HG03565 (cell line): Measurements from ENCODE around the gene PP2D1.
"Not testable (repeated sequence)": the region's sequence is repeated elsewhere in the genome, so short reads cannot be mapped to it uniquely, and the experiment has no call there.

Source experiments
- ATAC-seq: cut with Tn5 transposase; IDR thresholded peaks from one replicate; pipeline ENCODE4 v1.9.1; 2021; ENCODE audit warnings: mild to moderate bottlenecking, moderate library complexity; ENCODE audit not compliant: unreplicated experiment

The PP2D1 gene

DNA sequence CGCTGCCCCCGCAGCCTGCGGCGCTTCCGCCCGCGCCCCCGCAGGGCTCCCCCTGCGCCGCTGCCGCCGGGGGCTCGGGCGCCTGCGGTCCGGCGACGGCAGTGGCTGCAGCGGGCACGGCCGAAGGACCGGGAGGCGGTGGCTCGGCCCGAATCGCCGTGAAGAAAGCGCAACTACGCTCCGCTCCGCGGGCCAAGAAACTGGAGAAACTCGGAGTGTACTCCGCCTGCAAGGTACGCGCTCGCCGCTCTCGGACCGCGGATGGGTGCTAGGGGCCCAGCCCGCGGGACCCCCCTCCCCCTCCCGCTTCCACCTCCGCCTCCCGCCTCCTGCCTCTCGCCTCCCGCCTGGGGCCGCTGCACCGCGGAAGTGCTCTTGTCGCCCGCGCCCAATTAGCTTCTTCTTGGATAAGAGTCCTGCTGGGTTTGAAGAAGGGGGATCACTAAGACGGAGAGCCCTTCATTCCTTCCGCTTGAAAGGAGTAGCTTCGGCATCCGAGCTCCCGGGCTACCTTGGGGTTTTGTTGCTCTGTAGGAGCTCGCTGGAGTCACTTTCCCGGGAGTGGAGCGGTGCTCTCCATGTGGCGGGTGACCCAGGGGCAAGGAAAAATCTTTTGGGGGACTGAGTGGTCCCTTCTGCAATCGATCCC lies 28.6 kb upstream of the PP2D1 start:
- ATAC-seq = peak; percentile 31

DNA sequence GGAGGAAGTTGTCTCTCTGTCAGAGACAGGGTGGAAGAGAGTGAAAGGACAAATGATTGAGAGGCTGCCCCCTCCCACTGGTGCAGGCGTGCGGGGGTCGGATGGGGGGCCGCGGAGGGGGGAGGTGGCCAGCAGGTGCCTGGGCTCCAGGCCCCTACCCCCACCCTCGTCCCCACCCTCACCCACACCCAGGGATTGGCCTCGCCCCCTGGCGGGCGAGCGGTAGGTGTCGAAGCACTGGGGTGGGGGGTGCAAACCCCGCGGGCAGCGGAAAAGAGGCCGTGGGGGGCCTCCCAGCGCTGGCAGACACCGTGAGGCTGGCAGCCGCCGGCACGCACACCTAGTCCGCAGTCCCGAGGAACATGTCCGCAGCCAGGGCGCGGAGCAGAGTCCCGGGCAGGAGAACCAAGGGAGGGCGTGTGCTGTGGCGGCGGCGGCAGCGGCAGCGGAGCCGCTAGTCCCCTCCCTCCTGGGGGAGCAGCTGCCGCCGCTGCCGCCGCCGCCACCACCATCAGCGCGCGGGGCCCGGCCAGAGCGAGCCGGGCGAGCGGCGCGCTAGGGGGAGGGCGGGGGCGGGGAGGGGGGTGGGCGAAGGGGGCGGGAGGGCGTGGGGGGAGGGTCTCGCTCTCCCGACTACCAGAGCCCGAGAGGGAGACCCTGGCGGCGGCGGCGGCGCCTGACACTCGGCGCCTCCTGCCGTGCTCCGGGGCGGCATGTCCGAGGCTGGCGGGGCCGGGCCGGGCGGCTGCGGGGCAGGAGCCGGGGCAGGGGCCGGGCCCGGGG lies 27.9 kb upstream of the PP2D1 start, which contains the start of gene KAT2B:
Gene KAT2B, plus strand, starts transcription at position 682 of the 783 bp plus-strand sequence. Its CDS starts 32 bp downstream, at position 714.
- peak; percentile 40 for ATAC-seq

DNA sequence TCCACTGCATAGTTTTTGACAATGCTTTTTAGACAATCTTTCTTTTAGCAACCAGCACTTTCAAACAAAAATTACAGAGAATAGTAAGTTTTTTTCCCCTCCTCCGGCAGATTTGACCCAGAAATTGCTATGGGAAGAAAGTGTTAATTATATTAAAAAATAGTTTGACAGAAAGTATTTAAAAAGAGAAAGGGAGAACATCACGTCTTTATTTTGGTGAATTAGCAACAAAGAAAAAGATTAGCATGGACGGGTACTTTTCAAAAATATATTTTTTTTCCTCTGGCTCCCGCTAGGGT lies 27.4 kb upstream of the PP2D1 start:
- no peak for ATAC-seq

DNA sequence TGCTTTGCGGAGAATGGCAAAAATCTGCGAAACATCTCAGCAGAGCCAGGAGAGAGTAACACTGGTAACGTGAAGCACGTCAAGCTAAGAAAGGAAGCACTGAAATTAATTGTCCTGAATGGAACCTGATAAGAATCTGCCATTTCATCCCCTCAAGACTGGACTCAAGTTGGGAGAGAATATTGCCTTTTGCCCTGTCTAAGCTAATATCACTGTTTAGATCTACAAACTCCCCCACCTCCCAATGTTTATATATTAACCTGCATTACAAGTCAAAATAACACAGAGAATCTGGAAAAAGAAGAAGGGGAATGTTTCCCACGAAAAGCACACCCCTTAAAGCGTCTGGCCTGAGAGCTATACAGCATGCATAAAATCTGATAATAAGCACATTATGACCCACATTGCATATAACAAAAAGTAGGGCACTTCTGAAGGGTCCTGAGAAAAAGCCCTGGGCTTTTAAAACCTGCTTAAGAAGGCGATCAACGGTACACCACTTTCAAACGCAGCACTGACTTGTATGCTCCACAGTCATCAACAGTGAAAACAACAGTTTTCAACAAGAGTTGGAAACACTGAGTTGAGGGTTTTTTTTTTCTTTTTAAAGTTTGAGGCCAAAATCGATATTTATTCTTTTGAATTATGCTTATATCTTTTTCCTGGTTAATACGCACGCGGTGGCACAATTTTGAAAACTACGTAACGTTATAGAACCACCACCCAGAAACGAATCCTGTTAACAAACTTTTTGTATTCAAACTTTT lies 26.8 kb upstream of the PP2D1 start:
- ATAC-seq = no peak

DNA sequence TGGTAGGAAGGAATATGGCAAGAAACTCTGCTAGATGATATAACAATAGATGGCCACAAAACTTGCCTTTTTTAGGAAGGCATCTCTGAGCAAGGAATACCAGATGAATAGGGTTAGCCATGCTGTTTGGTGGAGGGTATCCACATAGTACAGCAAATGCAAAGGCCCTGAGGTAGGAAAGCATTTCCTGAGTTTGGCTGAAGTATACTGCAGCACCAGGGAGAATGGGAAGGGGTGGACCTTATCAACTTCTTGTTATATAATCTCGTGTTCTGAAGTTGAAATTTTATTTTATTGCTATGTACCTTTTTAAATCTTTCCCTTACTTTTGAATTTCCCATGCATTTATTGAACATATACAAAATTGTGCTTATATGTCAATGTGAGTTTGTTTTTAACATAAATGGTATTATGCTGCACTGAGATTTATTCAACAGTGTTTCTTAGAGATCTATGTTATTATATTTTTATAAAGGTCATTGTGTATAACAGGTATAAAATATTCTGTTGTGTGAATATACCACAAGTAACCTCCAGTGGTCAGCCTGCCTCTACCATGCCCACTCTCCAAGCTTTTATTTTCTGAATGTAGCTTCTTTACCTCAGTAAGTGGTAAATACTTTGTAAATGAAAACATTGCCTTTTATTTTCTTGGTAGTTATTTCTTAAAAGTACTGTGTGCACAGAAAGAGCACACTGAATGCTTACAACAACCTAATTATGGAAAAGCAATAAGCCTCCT lies 25.4 kb upstream of the PP2D1 start:
- no peak for ATAC-seq

DNA sequence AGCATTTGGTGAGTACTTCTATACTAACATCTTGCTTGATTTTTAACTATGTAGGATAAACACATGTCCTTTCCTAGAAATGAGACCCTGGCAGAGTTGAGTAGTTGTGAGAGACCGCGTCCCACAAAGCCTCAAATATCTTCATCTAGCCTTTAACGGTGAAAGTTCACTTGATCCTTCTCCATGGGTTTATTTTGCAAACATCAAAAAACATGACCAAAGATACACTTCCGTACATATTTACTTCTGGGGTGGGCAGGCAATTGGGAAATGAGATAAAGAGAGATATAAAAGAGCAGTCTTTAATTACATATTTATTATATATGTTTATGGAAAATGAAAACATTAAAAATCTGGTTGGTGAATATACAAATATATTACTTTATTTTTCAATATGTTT lies 23.0 kb upstream of the PP2D1 start:
- ATAC-seq = no peak

DNA sequence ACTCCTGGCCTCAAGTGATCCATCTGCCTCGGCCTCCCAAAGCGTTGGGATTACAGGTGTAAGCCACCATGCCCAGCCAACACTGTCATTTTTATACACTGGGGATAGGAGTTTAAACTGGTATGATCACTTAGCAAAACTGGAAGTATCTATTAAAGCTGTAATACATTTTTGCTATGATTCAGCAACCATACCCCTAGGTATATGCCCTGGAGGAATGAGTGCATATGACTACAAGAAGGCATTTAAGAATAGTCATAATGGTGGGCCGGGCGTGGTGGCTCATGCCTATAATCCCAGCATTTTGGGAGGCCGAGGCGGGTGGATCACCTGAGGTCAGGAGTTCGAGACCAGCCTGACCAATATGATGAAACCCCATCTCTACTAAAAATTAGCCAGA lies 19.9 kb upstream of the PP2D1 start:
- not testable (repeated sequence) for ATAC-seq

DNA sequence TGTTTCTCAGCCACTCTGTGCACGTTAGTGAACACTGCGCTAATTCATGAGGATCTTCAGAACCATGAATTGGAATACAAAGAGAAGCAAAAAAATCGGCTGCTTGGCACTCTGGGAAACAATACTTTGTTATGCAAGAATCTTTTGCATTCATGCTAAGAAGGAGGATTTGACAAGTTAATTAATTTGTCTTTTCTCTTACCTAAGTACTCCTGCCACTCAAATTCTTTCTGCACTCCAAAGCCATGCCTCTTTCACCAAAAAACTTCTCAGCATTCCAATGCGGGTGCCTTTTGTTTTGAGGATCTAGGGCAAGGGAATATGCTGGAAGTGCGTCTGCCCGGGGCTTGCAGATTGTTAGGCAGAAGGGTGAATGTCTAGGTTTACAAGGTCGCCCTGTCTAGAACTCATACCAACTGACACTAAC lies 16.9 kb upstream of the PP2D1 start:
- no peak for ATAC-seq

DNA sequence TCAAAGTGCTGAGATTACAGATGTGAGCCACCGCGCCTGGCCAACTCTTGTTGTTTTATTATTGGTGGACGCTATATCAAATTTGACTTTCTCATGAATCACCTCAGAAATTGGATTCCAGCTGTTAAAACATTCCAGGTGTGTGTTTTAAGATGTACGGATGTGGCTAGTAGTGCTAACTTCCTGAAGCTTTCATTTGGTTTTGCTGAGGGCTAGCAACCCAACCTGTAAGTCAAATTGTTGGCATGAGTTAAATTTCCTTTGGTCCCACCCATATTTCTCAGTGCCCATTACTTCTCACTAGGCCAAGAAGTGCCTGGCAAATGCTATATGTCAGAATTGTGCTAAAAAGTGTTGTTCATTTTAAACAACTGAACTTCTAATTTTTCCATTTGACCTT lies 15.1 kb upstream of the PP2D1 start:
- no peak for ATAC-seq

DNA sequence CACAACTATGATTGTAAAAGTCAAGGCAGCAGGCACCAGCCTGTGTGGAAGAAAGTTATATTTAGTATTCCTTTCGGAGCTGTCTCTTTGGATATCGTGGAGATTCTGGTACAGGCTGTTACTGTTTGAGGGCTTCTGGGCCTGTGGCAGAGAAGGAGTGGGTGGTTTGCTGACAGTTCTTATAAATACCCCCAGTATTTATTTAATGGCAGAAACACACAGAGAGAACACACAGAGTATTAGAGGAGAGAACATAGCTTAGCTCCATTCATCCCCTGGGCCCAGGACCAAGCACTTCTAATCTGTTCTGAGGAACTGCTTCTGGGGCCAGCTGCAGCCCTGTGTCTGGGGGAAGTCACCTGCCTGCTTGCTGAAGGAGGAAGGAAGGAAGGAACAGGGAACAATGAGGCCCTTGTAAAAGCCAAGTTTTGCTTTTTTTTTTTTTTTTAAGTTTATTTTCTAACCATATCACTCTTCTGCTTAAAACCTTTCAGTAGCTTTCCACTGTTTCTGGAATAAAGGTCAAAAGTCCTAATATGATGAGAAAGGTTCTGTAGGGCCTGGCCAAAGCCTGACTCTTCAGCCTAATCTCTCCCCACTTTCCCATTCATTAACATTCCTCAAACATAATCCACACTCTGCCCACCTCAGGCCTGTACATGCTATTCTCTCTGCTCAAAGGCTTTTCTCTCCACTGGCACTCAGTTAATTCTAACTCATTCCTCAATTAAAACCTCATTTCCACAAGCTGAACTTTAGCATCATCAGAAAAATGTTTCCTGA lies 11.8 kb upstream of the PP2D1 start:
- no peak for ATAC-seq

DNA sequence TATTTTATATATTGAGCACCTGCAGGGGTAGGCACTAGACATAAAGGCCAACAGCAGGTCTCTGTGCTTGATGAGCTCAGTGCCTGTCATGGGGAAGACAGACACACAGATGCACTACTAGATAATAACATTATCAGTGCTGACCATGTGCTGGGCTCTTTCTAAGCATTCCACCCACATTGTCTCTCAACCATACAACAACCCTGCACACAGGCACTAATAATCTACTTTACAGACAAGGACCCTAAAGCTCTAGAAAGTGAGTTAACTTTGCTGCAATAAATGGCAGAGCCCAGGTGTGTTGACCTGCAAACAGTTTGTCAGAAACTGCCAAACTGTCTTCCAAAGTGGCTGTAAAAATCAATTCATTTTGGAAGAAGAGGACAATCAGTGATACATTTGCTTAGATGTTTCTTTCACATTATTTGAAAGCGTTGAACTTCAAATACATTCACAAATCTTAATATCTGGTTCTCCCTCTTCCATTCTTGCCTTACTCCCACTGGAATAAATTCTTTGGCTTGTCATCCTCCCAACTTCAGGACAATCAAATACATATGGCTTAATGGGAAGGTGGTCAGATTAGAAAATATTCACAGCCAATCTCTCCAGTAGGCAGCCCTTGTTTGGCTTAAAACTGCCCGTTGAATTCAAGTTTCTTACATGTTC lies 11.0 kb upstream of the PP2D1 start:
- ATAC-seq = no peak

DNA sequence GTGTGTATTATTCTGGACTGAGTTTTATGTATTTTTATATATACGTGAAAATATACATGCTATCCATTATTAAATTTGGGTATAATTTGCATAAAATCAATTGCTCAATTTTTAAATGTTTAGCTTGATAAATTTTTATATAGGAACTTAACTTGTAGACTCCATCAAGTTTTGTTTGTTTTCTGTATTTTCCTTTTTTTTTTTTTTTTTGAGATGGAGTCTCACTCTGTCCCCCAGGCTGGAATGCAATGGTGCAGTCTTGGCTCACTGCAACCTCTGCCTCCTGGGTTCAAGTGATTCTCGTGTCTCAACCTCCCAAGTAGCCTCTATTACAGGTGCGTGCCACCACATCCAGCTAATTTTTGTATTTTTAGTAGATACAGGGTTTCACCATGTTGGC lies 4.0 kb upstream of the PP2D1 start:
- ATAC-seq = not testable (repeated sequence)

DNA sequence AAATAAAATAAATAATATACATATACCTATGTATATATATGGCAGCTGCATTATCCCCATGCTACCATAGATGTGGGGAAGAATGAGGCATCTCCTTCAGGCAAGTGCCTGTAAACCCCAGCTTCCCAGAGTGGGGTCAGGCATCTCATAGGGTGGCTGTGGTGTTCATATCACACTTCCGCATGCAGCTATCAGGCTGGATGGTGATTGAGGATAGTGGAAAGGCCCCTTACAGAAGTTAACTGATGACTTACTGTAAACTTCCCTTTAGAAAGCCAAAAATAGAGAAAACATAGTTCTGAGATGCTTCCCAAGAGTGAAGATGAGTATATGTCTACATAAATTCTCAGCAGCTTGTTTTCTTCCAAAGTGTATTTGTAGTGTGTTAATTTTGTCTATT lies 3.5 kb upstream of the PP2D1 start:
- ATAC-seq = no peak

DNA sequence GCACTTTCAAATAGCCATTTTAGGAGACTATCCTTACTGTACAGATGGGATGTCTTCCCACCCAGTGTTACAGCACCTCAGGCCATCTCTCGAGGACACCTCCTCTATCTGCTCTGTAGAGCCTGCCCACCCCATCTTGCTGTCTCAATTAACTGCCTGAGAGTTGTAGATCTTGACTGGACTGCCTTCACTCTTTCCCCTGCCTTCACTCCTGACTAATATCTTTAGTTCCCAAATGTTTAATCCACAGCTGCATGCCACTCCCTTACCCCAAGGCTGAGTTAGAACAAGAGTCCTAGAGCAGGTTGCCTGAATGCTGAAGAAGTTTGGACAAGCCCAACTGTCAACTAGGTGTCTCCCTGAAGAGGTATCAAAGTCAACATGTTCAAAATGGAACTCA lies 1.3 kb upstream of the PP2D1 start:
- ATAC-seq = no peak

DNA sequence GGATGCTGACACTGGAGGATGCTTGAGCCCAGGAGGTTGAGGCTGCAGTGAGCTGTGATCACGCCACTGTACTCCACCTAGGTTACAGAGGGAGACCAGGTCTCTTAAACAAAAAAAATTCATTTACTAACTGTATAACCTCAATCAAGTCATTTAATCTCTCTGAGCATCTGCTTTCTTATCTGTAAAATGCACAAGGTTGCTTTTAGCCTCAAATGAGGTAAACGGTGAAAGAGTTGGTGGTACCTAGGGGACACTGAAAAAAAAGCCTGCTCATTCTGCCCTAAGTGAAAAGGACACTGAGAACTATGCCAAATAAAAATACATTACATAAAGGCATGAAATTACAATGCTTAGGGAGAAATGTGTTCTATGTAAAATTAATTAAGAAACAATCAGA lies 3.4 kb downstream of the PP2D1 start:
- ATAC-seq = no peak

DNA sequence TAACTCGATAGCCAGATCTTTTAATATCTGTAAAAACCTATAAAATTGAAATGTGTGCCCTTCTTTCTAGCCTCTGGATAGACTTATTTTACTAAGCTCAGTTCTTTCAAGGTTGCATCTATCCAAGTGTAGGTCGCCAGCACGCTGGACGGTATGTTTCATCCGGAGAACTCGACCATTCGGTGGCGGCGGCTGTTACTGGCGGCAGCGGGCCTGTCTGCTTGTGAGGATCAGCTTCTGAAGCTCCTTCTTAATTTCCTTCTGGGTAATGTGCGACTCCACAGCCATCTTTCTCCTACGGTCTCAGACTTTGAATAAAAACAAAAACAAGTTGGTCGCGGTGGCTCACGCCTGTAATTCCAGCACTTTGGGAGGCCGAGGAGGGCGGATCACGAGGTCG lies 4.1 kb downstream of the PP2D1 start:
- no peak for ATAC-seq

DNA sequence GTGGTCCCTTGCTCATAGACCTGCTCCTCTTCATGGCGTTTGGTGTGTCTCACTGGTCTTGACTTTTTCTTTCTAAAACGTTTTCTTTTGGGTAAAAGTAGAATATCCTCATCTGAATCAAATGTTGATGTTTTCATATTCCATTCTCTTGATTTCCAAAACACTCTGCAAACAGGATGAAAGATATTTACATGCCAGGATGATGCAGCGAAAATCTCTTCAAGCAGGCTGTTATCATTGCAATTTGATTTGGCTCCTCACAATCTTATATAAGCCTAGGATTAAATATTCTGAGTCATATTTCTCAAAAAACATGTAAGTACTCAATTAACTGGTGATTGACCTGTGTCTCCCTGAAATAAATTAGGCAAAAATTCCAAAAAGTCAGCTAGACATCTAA lies 10.1 kb downstream of the PP2D1 start:
- no peak for ATAC-seq

DNA sequence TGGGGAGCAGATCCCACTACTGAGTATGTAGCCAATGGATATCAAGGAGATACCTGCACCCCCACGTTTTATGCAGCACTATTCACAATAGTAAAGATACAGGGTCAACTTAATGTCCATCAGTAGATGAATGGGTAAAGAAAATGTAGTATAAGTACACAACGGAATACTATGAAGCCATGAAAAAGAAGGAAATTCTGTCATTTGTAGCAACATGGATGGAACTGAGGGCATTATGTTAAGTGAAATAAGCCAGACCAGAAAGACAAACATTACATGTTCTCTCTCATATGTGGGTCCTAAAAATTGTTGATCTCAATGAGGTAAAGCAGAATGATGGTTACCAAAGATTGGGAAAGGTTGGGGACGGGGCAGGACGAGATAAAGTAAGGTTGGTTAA lies 14.6 kb downstream of the PP2D1 start:
- ATAC-seq = no peak

DNA sequence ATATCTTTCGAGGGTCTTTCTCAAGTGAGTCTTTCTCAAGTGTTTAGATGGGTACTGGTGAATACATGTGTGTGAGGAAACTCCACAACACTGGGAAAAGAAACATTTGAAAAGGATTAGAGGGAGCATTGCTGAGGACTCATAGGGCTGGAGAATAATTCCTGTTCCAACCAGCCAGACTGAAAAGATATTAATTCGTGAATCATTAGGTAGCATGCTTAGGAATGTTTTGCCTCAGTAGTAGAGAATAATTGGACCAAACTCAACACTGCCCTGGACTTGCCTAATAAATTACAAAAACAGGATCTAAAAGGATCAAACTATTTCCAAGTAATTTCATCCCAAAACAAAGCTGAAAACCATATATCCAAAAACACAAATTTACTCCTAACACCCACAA lies 17.3 kb downstream of the PP2D1 start:
- ATAC-seq = no peak

DNA sequence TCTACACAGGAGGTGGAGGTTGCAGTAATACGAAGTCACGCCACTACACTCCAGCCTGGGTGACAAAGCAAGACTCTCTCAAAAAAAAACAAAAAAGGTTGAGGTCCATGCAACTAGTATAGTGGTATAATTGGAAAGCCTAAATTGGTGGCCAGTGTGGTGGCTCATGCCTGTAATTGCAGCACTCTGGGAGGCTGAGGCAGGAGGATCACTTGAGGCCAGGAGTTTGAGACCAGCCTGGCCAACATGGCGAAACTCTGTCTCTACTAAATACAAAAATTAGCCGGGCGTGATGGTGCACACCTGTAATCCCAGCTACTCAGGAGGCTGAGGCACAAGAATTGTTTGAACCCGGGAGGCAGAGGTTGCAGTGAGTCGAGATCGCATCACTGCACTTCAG lies 23.2 kb downstream of the PP2D1 start:
- ATAC-seq = not testable (repeated sequence)
